DND-41 (cell line): Measurements from ENCODE around the gene MUC5B.

ENCODE experiments used
- ATAC-seq: fragments of 200-7000 bp; cut with Tn5 transposase; 3 replicates; pipeline ENCODE4 v1.9.1; 2021; ENCODE audit warnings: low read depth; ENCODE audit not compliant: insufficient read depth
- DNase-seq: peaks from one replicate; pipeline ENCODE4 v3.0.0-alpha.2; 2020
- H2AFZ ChIP-seq: 2 replicates; pipeline ENCODE4 v1.6.0; 2012; ENCODE audit warnings: low read depth, low read length
- H3K27ac ChIP-seq: 2 replicates; pipeline ENCODE4 v1.5.1; 2012; ENCODE audit warnings: low read length, inconsistent platforms
- H3K27me3 ChIP-seq: fragments of 200-600 bp; sonication (generic); 2 replicates; pipeline ENCODE4 v1.6.0; 2012; ENCODE audit warnings: low read length, mild to moderate bottlenecking, inconsistent platforms; ENCODE audit not compliant: insufficient read depth, poor library complexity
- H3K36me3 ChIP-seq: 2 replicates; pipeline ENCODE4 v1.5.1; 2012; ENCODE audit warnings: low read length, inconsistent platforms; ENCODE audit not compliant: insufficient read depth
- H3K4me1 ChIP-seq: 2 replicates; pipeline ENCODE4 v1.5.1; 2012; ENCODE audit warnings: mild to moderate bottlenecking, low read length; ENCODE audit not compliant: insufficient read depth
- H3K4me2 ChIP-seq: 2 replicates; pipeline ENCODE4 v1.6.0; 2012; ENCODE audit warnings: mild to moderate bottlenecking, moderate library complexity, low read length, inconsistent platforms; ENCODE audit not compliant: insufficient read depth
- H3K4me3 ChIP-seq, 2 experiments: fragments of 200-600 bp in 1 of 2; shearing (Covaris generic) in 1 of 2; 2 replicates each; pipeline ENCODE4 v1.5.1; 2012 to 2016; ENCODE audit warnings: inconsistent platforms in 2 of 2, low read length in 2 of 2, mild to moderate bottlenecking in 2 of 2, low read depth in 1 of 2, moderate library complexity in 1 of 2
- H3K79me2 ChIP-seq: 2 replicates; pipeline ENCODE4 v1.6.0; 2012; ENCODE audit warnings: low read length, inconsistent platforms; ENCODE audit not compliant: insufficient read depth
- H3K9ac ChIP-seq: 2 replicates; pipeline ENCODE4 v1.6.0; 2012; ENCODE audit warnings: low read depth, mild to moderate bottlenecking, inconsistent platforms, low read length, moderate library complexity
- H3K9me3 ChIP-seq: 2 replicates; pipeline ENCODE4 v1.5.1; 2012; ENCODE audit warnings: low read length, moderate library complexity, mild to moderate bottlenecking, inconsistent platforms; ENCODE audit not compliant: insufficient read depth, severe bottlenecking
- H4K20me1 ChIP-seq: 2 replicates; pipeline ENCODE4 v1.6.0; 2012; ENCODE audit warnings: low read length; ENCODE audit not compliant: insufficient read depth
- EZH2 ChIP-seq: IDR thresholded peaks from 3 replicates; pipeline ENCODE4 v1.6.1; 2012; ENCODE audit warnings: borderline replicate concordance, low read depth, mild to moderate bottlenecking, moderate library complexity, low read length, inconsistent platforms; ENCODE audit not compliant: severe bottlenecking
- TF ChIP-seq, protein P1 (sequence below): IDR thresholded peaks from 2 replicates; pipeline ENCODE4 v1.5.1; 2012; ENCODE audit warnings: borderline replicate concordance, low read length, moderate library complexity, mild to moderate bottlenecking; ENCODE audit not compliant: poor library complexity, severe bottlenecking; ENCODE audit errors: extremely low read depth

Gene MUC5B

DNA sequence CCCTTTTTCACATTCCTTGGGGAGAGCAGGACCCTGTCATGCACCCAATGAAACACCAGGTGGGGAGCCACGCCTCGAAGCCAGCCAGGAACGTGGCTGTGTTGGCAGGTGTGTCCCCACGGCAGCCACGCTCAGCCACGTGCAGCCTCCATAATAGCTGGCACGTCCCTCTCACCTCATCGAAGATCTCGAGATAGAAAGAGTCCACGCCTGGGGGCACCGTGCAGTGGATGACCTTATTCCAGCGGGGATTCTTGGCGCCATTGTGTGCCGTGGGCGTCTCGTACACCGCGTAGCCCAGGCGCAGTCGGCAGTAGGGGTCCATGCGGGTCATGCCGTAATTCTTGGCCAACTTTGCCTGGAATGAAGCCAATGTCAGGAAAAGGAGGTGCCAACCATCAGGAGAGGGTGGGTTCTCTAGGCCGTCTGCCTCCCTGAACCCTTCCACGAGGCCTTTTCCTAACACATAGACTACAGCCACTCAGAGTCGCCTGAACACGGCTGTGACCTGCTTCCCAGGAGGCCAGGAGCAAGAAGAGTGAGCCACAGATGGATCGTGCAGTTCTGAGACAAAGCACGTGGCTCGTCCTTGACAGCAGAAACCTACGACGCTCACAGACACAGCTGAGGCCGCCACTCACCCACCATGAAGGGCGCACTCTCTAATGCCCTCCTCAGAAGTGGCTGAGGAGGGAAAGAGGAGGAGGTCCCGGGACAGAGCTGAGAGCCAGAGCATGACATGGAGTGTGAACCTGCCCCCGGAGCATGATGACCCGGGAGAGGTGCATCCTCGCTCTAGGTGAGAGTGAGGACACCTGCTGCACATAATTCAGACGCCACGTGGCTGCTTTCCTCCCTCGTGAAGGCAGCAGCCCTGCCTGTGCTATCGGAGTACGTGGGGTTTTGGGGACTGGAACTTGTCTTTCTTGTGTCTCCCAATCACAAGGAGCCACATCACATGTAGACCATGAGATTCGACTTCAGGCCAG is 67.5 kb downstream of the MUC5B start:
- no peak for ATAC-seq
- Histone ChIP-seq H3K36me3 (peaks cover 69% of the 10 kb centered on the region), H3K79me2 (peaks cover 11% of the 10 kb centered on the region), H3K9ac (no peak overlapping the region), H3K27me3 (no peaks in the 10 kb centered on the region), H3K4me1 (no peaks in the 10 kb centered on the region), H3K27ac (no peak overlapping the region), H4K20me1 (peaks cover 45% of the 10 kb centered on the region), H2AFZ (no peak overlapping the region), H3K9me3 (no peaks in the 10 kb centered on the region), H3K4me2 (no peak overlapping the region), H3K4me3 (no peak overlapping the region)
- DNase-seq = no peak
- TF ChIP-seq, protein P1, sequence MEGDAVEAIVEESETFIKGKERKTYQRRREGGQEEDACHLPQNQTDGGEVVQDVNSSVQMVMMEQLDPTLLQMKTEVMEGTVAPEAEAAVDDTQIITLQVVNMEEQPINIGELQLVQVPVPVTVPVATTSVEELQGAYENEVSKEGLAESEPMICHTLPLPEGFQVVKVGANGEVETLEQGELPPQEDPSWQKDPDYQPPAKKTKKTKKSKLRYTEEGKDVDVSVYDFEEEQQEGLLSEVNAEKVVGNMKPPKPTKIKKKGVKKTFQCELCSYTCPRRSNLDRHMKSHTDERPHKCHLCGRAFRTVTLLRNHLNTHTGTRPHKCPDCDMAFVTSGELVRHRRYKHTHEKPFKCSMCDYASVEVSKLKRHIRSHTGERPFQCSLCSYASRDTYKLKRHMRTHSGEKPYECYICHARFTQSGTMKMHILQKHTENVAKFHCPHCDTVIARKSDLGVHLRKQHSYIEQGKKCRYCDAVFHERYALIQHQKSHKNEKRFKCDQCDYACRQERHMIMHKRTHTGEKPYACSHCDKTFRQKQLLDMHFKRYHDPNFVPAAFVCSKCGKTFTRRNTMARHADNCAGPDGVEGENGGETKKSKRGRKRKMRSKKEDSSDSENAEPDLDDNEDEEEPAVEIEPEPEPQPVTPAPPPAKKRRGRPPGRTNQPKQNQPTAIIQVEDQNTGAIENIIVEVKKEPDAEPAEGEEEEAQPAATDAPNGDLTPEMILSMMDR = no peak
- TF ChIP-seq EZH2 = no peak

DNA sequence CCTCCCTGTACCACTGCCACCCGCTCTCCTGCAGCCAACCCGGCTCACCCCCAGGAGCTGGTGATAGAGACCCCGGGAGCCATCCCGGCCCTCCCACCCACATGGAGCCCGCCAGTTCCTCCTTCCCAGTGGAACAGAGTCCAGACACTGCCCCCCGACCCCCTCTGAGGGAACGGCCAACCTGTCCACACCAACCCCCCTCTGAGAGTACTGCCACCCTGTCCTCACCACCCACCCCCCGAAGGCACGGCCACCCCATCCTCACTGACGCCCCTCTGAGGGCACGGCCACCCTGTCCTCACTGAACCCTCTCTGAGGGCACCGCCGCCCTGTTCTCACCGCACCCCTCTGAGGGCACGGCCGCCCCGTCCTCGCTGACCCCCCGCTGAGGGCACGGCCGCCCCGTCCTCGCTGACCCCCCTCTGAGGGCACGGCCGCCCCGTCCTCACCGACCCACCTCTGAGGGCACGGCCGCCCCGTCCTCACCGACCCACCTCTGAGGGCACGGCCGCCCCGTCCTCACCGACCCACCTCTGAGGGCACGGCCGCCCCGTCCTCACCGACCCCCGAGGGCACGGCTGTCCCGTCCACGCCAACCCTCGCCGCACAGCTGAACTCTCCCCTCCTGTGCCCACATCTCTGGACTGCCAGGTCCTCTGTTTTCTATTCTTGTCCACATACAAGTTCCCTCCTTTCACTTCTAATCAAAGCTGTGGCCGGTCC is 68.6 kb downstream of the MUC5B start:
- Histone ChIP-seq H3K36me3 (peaks cover 69% of the 10 kb centered on the region), H3K79me2 (peaks cover 19% of the 10 kb centered on the region), H2AFZ (no peak overlapping the region), H3K4me3 (no peak overlapping the region), H3K4me1 (no peaks in the 10 kb centered on the region), H3K27me3 (no peaks in the 10 kb centered on the region), H3K4me2 (no peak overlapping the region), H3K9ac (no peak overlapping the region), H4K20me1 (peaks cover 51% of the 10 kb centered on the region), H3K9me3 (no peaks in the 10 kb centered on the region), H3K27ac (no peak overlapping the region)
- TF ChIP-seq EZH2 = no peak
- TF ChIP-seq, protein P1 = no peak
- ATAC-seq = no peak
- no peak for DNase-seq

DNA sequence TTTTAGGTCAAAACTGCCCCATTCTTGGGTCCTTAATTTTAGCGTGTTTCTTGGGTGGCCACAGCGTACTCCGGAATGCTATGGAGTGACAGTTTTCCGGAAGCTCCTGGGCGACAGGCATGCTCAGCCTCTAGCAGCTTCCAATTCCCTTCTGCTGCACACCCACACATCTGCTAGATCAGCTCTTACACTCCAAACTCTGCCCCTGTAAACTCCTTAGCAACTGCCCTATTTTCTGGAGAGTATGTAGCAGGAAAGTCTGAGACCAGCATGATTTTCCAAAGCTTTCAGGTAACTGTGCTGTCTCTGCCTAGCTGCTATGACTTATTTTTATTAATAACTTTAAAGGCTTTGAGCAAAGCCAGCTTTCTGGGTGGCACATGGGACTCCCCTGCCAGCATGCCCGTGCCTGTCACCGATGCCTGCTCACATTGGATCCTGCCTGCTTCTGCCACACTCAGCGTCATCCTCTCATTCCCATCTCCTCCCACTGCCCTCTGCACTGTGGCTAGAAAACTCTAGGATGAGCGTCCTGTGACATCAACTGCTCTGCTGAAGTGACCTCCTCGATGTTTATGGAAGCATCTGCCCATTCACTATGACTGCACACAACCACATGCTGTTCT is 69.3 kb downstream of the MUC5B start:
- Histone ChIP-seq H3K4me2 (no peak overlapping the region), H3K4me1 (no peaks in the 10 kb centered on the region), H3K27ac (no peak overlapping the region), H3K36me3 (peaks cover 67% of the 10 kb centered on the region), H3K4me3 (no peak overlapping the region), H2AFZ (no peak overlapping the region), H4K20me1 (peaks cover 54% of the 10 kb centered on the region), H3K9me3 (no peaks in the 10 kb centered on the region), H3K79me2 (peaks cover 22% of the 10 kb centered on the region), H3K27me3 (no peaks in the 10 kb centered on the region), H3K9ac (no peak overlapping the region)
- TF ChIP-seq EZH2 = no peak
- TF ChIP-seq, protein P1 = no peak
- ATAC-seq = no peak
- no peak for DNase-seq
